GM12878 (cell line): ENCODE data around the gene PLA2G1B. TPM values are rescaled to one million over a fixed set of nuclear protein-coding genes. Genes with fewer than 3 reads are reported as not detected.
A peak's percentile ranks its signal among the peaks of the same experiment; 100 is the strongest.

Experiments used
- ATAC-seq: fragments of 200-7000 bp; cut with Tn5 transposase; 3 replicates; pipeline ENCODE4 v1.9.1; 2020; ENCODE audit warnings: mild to moderate bottlenecking, moderate library complexity
- BruUV-seq: library from RNA; stranded (reverse); fragments of 400-500 nt; replicated peaks from 2 replicates; lab custom pipeline; 2021; lab: Mats Ljungman, UMichigan
- CTCF ChIA-PET: fragments of 300-600 bp; sonication (Branson Sonifier 250); formaldehyde crosslinking; extraction: SDS; loops from one replicate; lab custom pipeline; 2021; ENCODE audit warnings: inconsistent platforms; lab: Yijun Ruan, JAX
- POLR2A ChIA-PET: fragments of 350-600 bp; formaldehyde crosslinking; extraction: SDS; loops from one replicate; lab custom pipeline; 2021; ENCODE audit warnings: inconsistent platforms; lab: Charles Lee
- RAD21 ChIA-PET: fragments of 300-600 bp; sonication (Branson Sonifier 250); formaldehyde crosslinking; loops from one replicate; lab custom pipeline; 2023; ENCODE audit warnings: antibody characterized with exemption; ENCODE audit not compliant: unreplicated experiment; lab: Charles Lee
- SMC1A ChIA-PET: fragments of 300-600 bp; sonication (Branson Sonifier 250); formaldehyde crosslinking; loops from one replicate; lab custom pipeline; 2023; ENCODE audit not compliant: unreplicated experiment, uncharacterized antibody; lab: Charles Lee
- DNase-seq: peaks from one replicate; pipeline ENCODE4 v3.0.0-alpha.2; 2011; ENCODE audit warnings: low read depth, low spot score
- FAIRE-seq: peaks from 3 replicates; lab custom pipeline; 2011; peaks lifted over from hg19 to GRCh38; lab: Jason Lieb, UNC
- H2AFZ ChIP-seq: 2 replicates; pipeline ENCODE4 v1.6.0; 2011; ENCODE audit warnings: low read depth, low read length, control low read depth; ENCODE audit not compliant: control insufficient read depth
- H3K27ac ChIP-seq: 2 replicates; pipeline ENCODE4 v1.5.1; 2011; ENCODE audit warnings: control low read depth; ENCODE audit not compliant: control insufficient read depth, insufficient read depth
- H3K27me3 ChIP-seq, 2 experiments: replicated peaks in 1 of 2; 2 replicates each; pipeline versions ENCODE4 v1.6.0 to v1.6.1; 2011; ENCODE audit warnings: low read length in 1 of 2; ENCODE audit not compliant: control insufficient read depth in 2 of 2, insufficient read depth in 2 of 2
- H3K36me3 ChIP-seq, 2 experiments: 2 replicates each; pipeline ENCODE4 v1.5.1; 2011; ENCODE audit warnings: low read length in 1 of 2; ENCODE audit not compliant: control insufficient read depth in 2 of 2, insufficient read depth in 2 of 2
- H3K4me1 ChIP-seq: 2 replicates; pipeline ENCODE4 v1.6.1; 2011; ENCODE audit warnings: mild to moderate bottlenecking, low read length, moderate library complexity, mixed read lengths; ENCODE audit not compliant: control insufficient read depth, insufficient read depth
- H3K4me2 ChIP-seq: 2 replicates; pipeline ENCODE4 v1.6.0; 2011; ENCODE audit warnings: control low read depth; ENCODE audit not compliant: control insufficient read depth, insufficient read depth
- H3K4me3 ChIP-seq: fragments of 200-600 bp; sonication (generic); 2 replicates; pipeline ENCODE4 v1.5.1; 2016
- H3K79me2 ChIP-seq: 2 replicates; pipeline ENCODE4 v1.6.0; 2011; ENCODE audit warnings: low read length; ENCODE audit not compliant: control insufficient read depth, insufficient read depth
- H3K9ac ChIP-seq: 2 replicates; pipeline ENCODE4 v1.8.0; 2011; ENCODE audit warnings: low read length, control low read depth, mixed read lengths; ENCODE audit not compliant: control insufficient read depth, insufficient read depth
- H3K9me3 ChIP-seq: replicated peaks from 3 replicates; pipeline ENCODE4 v1.5.1; 2011; ENCODE audit warnings: mild to moderate bottlenecking, low read length; ENCODE audit not compliant: control insufficient read depth, insufficient read depth
- H4K20me1 ChIP-seq: 2 replicates; pipeline ENCODE4 v1.6.0; 2011; ENCODE audit not compliant: control insufficient read depth, insufficient read depth
- ASH2L ChIP-seq: fragments of 300-600, 200-600 bp; sonication (generic); IDR thresholded peaks from 2 replicates; pipeline ENCODE4 v1.6.1; 2017; ENCODE audit warnings: low read depth, mild to moderate bottlenecking, borderline replicate concordance
- EGR1 ChIP-seq, 2 experiments: IDR thresholded peaks; 1 replicate in 1 of 2; 2 replicates in 1 of 2; pipeline ENCODE4 v1.6.1; 2011 to 2012; ENCODE audit warnings: low read depth in 2 of 2, low read length in 2 of 2, borderline replicate concordance in 1 of 2, mild to moderate bottlenecking in 1 of 2, moderate library complexity in 1 of 2
- RB1 ChIP-seq: fragments of 450-650 bp; formaldehyde crosslinking; IDR thresholded peaks from 2 replicates; pipeline ENCODE4 v1.6.1; 2017; ENCODE audit warnings: mild to moderate bottlenecking, borderline replicate concordance
- SIN3A ChIP-seq: IDR thresholded peaks from 2 replicates; pipeline ENCODE4 v1.6.1; 2012; ENCODE audit warnings: low read depth, low read length, improper control_type of control experiment
- SMAD1 ChIP-seq: fragments of 450-650 bp; IDR thresholded peaks from 2 replicates; pipeline ENCODE4 v1.6.1; 2018; ENCODE audit warnings: mild to moderate bottlenecking, low read depth; ENCODE audit not compliant: partially characterized antibody
- WGBS: methylation state at CpG from one replicate; pipeline ENCODE4 v1.1.6; 2016; ENCODE audit warnings: low lambda C conversion rate; ENCODE audit not compliant: insufficient replicate concordance, insufficient coverage; ENCODE audit errors: missing lambda C conversion rate; 5-methylcytosine and 5-hydroxymethylcytosine counted together
- in situ Hi-C: fragments of 300-500 bp; cut with MboI; formaldehyde crosslinking; loops from 9 replicates; pipeline ENCODE4 v1.14.3; 2018; ENCODE audit warnings: mixed read lengths
- intact Hi-C: fragments of 100-400 bp; cut with micrococcal nuclease; formaldehyde crosslinking; loops from one replicate; pipeline ENCODE4 v1.14.2; 2022; ENCODE audit not compliant: unreplicated experiment
- polyA plus RNA-seq, 11 experiments: library from polyadenylated mRNA; depleted of rRNA in 4 of 11; unstranded in 6 of 11; stranded (reverse) in 5 of 11; fragments of >200 nt; fragmentation: Nextera tagmentation in 4 of 11; fragmentation: Illumina TruSeq in 1 of 11; extraction: Ambion mirVana in 4 of 11; extraction: Trizol in 1 of 11; gene quantifications; 1 replicate in 1 of 11; 2 replicates in 10 of 11; pipeline versions ENCODE4 v1.2.1 to v1.2.3, GENCODE V29; 2011 to 2016; ENCODE audit warnings: inconsistent platforms in 2 of 11, missing spikeins in 2 of 11, low read depth in 1 of 11
- total RNA-seq, 4 experiments: library from RNA; depleted of rRNA in 3 of 4; stranded (reverse); fragments of >200 nt in 3 of 4; fragmentation: Illumina TruSeq in 1 of 4; extraction: Trizol in 1 of 4; gene quantifications; 2 replicates each; pipeline versions ENCODE4 v1.2.1 to v1.2.3, GENCODE V29; 2013 to 2021
- TF ChIP-seq, protein P1 (sequence below): fragments of 450-650 bp; IDR thresholded peaks from 2 replicates; pipeline ENCODE4 v1.6.1; 2018; ENCODE audit warnings: mild to moderate bottlenecking, low read depth, moderate library complexity; ENCODE audit not compliant: partially characterized antibody
- TF ChIP-seq, protein P2 (sequence below), 3 experiments: IDR thresholded peaks in 2 of 3; conservative IDR thresholded peaks in 1 of 3; 2 replicates each; pipeline ENCODE4 v1.5.1; 2011; ENCODE audit warnings: low read depth in 3 of 3, low read length in 3 of 3, mild to moderate bottlenecking in 3 of 3, control low read depth in 2 of 3, moderate library complexity in 2 of 3, inconsistent platforms in 1 of 3, mixed read lengths in 1 of 3; ENCODE audit not compliant: control insufficient read depth in 2 of 3, insufficient read depth in 1 of 3; ENCODE audit errors: extremely low read depth in 1 of 3

Gene PLA2G1B
- total and polyA plus RNA-seq, 10 of the 15 experiments (the other 5 are each of a cell fraction or from before 2014, with no cell fraction given): not detected

DNA sequence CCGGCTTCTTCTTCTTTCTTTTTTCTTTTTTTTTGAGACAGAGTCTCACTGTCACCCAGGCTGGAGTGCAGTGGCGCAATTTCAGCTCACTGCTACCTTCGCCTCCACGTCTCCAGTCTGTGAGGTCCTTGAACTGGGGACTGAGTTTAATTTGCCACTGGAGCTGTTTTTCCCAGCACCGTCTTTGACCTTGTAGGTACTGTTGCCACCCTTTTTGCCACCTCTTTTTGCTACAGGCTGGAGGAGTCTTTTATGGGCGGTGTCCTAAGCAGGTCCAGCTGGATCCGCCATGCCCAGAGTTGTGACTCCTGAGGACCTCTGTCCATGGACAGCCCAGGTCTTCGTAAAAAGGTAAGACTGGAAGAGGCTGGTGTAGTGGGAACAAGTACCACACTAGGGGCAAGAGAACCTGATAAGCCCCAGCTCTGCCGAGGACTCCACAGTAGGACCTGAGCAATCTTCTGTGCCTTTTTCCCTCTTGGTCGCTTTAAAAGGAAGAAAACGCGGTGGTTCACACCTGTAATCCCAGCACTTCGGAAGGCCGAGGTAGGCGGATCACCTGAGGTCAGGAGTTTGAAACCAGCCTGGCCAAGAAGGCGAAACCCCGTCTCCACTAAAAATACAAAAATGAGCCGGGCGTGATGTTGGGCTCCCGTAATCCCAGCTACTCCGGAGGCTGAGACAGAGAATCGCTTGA is 36.8 kb downstream of the PLA2G1B start:
- 12% methylated on average over 21 of the region's 22 CpGs for WGBS
- ATAC-seq (no peak; the same call in 1 of the 3 replicates), DNase-seq (no peak)
- Histone ChIP-seq H2AFZ (no peak overlapping the region), H3K4me1 (peaks cover 9% of the 10 kb centered on the region), H3K9ac (peak overlapping the region; percentile 40; the same call in 1 of the 2 replicates), H3K4me2 (peak overlapping the region; percentile 67), H3K27me3 (no peaks in the 10 kb centered on the region), H3K36me3 (no peaks in the 10 kb centered on the region), H3K9me3 (no peaks in the 10 kb centered on the region), H4K20me1 (no peaks in the 10 kb centered on the region), H3K4me3 (no peak overlapping the region; the same call in 1 of the 2 replicates), H3K79me2 (no peaks in the 10 kb centered on the region), H3K27ac (0 out of 2 replicates have a peak overlapping the region, but pooled peaks have one; percentile 22)
- ChIA-PET CTCF (interaction anchor here (1.2 to 3.6 kb wide), 5 partner anchors 11 to 300 kb away, joined by 3 to 48 read pairs (median 15); partner anchors contain the start of genes PXN, RPLP0 and SIRT4), SMC1A (interaction anchor here (1.3 to 2.9 kb wide), 3 partner anchors 7 to 62 kb away, joined by 3 to 30 read pairs (median 3); no protein-coding TSS in a partner anchor), RAD21 (interaction anchor here (0.5 to 3.5 kb wide), 9 partner anchors 12 to 359 kb away, joined by 3 to 17 read pairs (median 5); partner anchors contain the start of gene RPLP0), POLR2A (interaction anchor here (0.6 to 2.1 kb wide), 21 partner anchors 8 to 612 kb away, joined by 3 to 12 read pairs (median 4); partner anchors contain the start of genes PXN, RAB35, RPLP0 and SIRT4)
- no TSS peak for BruUV-seq
- in situ Hi-C loops: no loop called here
- intact Hi-C loops: loop anchor here (1.0 kb wide), 1 partner anchor 62 kb away; no protein-coding TSS in a partner anchor
- TF ChIP-seq ASH2L: no peak
- TF ChIP-seq EGR1 (IDR thresholded peaks at IDR 0.05; ENCODE audit: borderline replicate concordance in 1 of 2, low read depth in 2 of 2, low read length in 2 of 2): no peak
- no peak for TF ChIP-seq SIN3A
- TF ChIP-seq SMAD1: no peak
- TF ChIP-seq, protein P1, sequence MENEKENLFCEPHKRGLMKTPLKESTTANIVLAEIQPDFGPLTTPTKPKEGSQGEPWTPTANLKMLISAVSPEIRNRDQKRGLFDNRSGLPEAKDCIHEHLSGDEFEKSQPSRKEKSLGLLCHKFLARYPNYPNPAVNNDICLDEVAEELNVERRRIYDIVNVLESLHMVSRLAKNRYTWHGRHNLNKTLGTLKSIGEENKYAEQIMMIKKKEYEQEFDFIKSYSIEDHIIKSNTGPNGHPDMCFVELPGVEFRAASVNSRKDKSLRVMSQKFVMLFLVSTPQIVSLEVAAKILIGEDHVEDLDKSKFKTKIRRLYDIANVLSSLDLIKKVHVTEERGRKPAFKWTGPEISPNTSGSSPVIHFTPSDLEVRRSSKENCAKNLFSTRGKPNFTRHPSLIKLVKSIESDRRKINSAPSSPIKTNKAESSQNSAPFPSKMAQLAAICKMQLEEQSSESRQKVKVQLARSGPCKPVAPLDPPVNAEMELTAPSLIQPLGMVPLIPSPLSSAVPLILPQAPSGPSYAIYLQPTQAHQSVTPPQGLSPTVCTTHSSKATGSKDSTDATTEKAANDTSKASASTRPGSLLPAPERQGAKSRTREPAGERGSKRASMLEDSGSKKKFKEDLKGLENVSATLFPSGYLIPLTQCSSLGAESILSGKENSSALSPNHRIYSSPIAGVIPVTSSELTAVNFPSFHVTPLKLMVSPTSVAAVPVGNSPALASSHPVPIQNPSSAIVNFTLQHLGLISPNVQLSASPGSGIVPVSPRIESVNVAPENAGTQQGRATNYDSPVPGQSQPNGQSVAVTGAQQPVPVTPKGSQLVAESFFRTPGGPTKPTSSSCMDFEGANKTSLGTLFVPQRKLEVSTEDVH: no peak
- TF ChIP-seq, protein P2, sequence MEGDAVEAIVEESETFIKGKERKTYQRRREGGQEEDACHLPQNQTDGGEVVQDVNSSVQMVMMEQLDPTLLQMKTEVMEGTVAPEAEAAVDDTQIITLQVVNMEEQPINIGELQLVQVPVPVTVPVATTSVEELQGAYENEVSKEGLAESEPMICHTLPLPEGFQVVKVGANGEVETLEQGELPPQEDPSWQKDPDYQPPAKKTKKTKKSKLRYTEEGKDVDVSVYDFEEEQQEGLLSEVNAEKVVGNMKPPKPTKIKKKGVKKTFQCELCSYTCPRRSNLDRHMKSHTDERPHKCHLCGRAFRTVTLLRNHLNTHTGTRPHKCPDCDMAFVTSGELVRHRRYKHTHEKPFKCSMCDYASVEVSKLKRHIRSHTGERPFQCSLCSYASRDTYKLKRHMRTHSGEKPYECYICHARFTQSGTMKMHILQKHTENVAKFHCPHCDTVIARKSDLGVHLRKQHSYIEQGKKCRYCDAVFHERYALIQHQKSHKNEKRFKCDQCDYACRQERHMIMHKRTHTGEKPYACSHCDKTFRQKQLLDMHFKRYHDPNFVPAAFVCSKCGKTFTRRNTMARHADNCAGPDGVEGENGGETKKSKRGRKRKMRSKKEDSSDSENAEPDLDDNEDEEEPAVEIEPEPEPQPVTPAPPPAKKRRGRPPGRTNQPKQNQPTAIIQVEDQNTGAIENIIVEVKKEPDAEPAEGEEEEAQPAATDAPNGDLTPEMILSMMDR (IDR thresholded peaks at IDR 0.05 in 2 of 3, conservative IDR thresholded peaks at IDR 0.05 in 1 of 3; ENCODE audit: control insufficient read depth in 2 of 3, extremely low read depth in 1 of 3, insufficient read depth in 1 of 3, low read depth in 3 of 3, low read length in 3 of 3): no peak
- no peak for TF ChIP-seq RB1
- TF ChIP-seq, all 136 proteins: peak for 0
- FAIRE-seq: no peak
